HG02623 (cell line): ENCODE results near the gene SLC22A12.

Experiments used
- ATAC-seq: cut with Tn5 transposase; IDR thresholded peaks from one replicate; pipeline ENCODE4 v1.9.1; 2021; ENCODE audit warnings: moderate library complexity; ENCODE audit not compliant: unreplicated experiment

Gene SLC22A12

DNA sequence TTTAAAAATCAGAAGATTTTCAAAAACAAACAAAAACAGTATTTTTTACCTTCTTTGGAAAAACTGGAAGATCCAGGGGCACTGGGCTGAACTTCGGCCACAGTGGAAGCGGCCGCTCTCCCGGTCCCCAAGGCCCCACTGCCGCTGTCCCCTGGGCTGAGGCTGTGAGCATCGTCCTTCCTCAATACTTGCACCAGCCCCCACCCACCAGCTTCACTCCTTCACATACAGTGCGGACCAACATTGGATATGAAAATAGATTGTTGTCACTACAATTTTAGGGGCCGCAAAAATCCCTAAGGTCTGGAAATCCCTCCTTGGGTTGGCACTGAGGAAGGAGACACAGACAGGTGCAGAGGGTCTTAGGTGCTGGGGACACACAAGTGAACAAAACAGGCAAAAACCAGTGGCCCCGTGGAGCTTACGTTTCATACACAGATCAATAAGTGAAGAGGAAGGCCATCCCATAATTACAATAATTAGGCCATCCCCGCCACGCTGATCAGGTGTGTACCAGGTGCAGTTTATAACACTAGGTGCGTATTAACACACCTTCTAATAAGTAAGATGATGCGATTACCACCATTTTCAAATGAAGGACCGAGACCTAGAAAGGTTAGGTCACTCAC lies 28.2 kb upstream of the SLC22A12 start:
- no peak for ATAC-seq

DNA sequence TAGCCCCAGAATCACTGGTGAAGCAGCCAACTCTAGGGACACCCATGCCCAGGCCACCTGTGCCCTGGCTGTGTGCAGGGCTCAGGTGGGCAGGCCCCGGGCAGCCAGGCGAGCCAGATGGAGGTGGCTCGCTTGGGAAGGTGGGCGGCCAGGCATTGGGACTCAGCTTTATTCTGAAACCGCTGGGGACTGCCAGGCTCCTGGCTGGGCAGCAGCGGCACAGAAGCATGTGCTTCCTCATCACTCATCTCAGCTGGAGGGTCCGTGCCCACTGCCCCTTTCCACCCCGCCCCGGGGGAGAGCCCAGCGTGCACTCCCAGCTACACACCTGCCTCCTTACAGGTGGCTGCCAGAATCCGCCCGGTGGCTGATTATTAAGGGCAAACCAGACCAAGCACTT lies 27.1 kb upstream of the SLC22A12 start:
- no peak for ATAC-seq

DNA sequence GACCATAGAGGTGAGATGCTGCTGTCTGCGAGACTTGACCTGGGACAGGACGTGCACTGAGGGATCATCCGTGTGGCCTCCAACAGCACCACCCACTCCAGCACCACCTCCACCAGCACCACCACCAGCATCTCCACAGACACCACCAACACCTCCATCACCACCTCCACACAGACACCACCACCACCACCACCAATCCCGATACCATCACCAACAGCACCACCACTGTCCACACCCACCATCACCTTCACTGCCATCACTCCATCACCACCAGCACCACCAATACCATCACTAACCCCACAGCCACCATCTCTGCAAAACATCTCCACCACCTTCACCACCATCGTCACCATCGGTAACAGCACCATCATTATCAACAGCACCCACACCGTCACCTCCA lies 26.6 kb upstream of the SLC22A12 start:
- ATAC-seq, result no peak

DNA sequence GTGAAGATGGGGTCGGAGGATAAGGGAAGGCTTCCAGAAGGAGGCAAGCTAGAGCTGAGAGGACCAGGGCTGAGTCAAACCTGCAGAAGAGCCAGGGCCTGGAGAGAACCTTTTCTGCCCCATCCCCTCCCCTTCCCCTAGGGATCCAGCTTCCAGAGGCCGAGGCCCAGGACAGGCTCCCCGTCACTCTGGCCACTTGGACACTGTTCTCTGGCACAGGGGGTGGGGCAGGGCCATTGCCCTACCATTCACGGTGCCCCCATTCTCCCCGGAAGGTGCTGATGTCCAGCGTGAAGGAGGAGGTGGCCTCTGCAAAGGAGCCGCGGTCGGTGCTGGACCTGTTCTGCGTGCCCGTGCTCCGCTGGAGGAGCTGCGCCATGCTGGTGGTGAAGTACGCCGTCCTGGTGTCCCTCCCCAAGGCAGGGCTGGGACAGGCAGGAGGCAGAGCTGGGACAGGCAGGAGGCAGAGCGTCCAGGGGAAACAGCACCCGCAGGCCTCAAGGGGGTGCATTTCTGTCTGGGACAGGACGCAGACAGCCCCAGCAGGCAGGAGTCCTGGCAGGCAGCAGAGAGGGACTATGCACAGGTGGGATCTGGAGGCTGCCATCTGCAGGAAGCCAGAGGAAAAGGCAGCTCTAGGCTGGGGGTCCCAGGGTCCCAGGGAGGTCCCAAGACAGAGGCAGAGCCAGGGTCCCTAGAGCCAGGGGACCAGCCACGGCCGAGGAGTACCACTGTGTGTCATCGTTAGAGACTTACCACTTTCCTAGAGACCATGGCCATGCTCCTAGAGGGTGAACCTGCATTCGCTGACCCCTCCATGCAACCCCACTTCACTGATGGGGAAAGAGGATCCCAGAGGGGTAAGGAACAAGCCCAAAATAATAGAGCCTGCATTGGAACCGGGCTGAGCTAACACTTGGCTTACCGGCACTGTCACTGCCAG lies 25.8 kb upstream of the SLC22A12 start:
- no peak for ATAC-seq

DNA sequence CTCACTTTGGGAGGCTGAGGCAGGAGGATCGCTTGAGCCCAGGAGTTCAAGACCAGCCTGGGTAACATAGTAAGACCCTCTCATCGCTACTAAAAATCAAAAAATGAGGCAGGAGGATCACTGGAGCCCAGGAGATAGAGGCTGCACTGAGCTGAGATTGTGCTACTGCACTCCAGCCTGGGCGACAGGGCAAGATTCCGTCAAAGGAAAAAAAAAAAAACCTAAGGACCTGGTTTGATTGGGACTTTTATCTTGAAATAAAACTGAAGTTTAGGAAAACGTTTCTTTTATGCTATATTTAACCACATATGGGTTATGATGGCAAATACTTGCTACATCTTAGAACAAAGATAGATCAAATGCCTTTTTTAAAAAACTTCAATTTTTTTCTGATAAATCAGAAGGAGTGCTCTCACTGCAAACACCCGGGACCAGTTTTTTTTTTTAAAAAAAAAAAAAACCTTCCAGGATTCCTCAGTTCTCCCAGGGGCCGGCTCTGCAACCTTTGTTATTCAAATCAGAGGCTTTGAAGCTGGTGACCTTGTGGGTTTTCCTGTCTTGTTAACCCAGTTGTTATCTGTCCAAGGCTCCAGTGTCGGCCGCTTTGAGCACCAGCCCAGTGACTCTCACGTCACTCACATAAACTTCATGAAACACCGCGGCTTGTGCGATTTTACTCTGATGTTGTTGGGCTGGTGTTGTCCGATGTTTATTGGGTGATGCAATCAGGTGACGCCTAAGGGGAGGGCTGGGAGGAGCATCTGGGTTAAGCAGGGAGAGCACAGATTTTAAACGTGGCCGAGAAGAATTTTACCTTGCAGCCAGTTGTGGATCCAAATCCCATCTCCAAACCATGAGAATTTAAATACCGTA lies 24.7 kb upstream of the SLC22A12 start:
- no peak for ATAC-seq

DNA sequence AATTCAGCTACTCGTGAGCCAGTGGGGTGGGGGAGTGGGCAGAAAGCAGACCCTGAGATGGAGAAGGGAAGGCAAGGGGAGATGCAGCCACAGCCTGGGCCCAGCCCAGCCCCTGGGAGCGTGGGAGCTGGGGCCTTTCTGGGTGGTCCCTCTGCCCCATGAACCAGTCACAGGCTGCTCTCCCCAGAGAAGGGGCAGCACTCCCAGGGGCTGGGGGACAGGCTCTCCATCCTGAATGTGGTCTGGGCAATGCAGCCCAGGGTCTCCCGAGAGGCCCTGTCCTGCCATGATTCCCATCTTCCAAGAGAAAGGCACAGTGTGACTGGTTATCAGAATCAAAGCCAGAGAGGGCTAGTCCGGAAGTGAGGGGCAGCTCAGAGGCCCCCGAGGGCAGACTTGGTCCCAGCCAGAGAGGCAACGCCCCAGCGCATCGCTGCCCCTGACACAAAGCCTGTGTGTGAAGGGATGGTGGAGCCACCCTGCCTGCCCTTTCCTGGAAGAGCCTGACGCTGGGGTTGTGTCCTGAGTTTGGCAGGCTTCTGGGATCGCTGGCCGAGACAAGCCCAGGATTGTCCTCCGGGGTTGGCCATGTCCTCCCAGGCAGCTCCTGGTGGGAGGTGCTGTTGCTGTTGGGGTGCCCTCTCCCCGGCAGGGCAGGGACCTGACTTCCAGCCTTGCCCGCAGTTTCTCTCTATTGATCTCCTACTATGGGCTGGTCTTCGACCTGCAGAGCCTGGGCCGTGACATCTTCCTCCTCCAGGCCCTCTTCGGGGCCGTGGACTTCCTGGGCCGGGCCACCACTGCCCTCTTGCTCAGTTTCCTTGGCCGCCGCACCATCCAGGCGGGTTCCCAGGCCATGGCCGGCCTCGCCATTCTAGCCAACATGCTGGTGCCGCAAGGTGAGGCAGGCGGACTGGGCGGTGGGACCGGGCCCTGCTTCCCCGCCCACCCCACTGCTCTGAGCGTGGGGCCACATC lies 23.8 kb upstream of the SLC22A12 start:
- ATAC-seq, result no peak

DNA sequence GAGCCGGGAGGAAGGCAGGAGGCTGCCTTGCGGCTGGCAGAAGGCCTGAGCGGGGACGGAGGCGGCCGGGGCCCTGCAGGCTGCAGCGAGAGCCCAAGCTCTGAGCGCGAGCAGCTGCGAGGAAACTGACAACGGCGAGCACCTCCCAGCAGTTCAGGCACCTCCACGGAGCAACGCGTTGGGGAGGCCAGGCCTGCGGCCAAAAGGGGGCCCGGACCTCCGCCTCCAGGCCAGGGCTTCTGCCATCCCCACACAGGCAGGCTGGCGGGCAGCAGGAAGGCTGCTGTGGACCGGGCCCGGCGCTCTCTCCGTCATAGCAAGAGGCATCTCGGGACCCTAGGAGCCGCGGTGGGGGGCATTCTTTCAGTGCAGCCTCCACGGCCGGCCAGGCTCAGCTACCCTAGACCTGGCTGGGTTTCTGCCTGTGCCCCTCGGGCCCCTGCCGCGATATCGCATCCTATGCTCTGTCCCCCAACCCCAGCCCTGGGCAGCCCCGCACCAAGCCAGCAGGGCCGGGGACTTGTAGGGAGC lies 22.9 kb upstream of the SLC22A12 start:
- no peak for ATAC-seq

DNA sequence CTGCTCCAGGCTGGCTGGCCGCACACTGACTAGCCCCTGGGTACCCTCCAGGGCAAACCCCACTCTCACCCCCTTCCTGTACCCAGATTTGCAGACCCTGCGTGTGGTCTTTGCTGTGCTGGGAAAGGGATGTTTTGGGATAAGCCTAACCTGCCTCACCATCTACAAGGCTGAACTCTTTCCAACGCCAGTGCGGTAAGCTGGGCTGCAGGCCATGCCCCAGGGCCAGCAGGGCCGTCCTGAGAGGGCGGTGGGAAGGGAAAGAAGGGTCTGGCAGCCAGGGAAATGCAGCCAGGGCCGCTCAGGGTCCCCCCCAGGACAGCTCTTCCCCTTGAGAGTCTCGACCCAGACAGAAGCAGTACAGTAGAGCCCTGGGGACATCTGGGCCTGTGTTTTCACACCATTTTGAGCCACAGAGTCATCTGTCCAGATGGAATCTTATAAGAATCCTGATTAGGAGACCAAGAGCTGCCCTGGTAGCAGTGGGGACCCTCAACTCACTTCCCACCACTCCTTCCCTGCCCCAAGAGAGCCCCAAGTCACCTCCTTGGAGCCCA lies 22.4 kb upstream of the SLC22A12 start:
- no peak for ATAC-seq

DNA sequence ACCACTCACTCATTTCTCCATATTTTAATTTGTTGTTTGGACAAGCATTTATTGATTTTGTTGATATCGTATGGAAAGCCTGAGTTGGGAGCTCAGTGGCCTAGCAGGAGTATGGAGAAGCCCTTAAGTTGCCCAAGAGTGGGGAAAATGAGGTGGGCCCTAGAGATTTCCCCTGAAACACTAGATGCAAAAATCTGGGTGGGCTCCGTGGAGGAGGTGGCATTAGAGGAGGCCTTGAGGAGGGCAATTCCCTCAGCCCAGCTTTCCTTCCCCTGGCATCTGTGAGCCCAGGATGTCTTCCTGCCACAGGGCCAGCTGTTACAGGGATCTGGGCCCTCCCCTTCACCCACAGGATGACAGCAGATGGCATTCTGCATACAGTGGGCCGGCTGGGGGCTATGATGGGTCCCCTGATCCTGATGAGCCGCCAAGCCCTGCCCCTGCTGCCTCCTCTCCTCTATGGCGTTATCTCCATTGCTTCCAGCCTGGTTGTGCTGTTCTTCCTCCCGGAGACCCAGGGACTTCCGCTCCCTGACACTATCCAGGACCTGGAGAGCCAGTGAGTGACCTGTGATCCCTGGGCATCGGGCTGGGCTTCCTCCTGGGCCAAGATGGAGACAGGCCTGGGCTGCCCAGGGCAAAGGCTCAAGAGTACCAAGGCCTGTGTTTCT lies 21.6 kb upstream of the SLC22A12 start:
- ATAC-seq, result no peak

DNA sequence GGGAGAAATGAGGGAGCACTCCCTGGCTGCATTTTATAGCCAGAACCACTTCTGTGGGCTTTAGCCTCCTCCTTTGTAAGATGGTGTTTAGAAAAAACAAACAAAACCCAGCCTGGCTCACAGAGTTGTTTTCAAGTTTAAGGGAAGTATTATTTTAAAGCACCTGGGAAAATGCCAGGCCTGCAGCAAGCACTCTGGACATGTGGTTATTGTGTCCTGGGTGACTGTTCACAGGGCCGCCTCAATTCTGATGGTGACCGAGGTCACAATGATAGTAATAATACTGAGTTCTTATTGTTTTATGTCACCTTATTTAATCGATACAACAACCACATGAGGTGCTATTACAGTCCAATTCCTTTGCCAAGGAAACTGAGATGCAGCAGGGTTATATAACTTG lies 20.7 kb upstream of the SLC22A12 start:
- no peak for ATAC-seq

DNA sequence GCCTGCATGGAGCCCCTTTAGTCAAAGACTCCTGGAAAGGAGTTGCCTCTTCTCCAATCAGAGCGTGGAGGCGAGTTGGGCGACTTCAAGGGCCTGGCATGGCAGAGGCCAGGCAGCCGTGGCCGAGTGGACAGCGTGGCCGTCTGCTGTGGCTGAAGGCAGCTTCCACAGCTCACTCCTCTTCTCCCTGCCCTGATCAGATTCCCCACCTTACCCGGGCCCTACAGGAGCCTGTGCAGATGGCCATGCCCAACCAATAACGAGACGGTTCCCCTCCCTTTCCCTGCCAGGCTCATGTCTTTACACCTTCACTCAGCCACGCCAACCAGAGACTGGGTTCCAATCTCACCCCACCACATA lies 20.0 kb upstream of the SLC22A12 start:
- no peak for ATAC-seq

DNA sequence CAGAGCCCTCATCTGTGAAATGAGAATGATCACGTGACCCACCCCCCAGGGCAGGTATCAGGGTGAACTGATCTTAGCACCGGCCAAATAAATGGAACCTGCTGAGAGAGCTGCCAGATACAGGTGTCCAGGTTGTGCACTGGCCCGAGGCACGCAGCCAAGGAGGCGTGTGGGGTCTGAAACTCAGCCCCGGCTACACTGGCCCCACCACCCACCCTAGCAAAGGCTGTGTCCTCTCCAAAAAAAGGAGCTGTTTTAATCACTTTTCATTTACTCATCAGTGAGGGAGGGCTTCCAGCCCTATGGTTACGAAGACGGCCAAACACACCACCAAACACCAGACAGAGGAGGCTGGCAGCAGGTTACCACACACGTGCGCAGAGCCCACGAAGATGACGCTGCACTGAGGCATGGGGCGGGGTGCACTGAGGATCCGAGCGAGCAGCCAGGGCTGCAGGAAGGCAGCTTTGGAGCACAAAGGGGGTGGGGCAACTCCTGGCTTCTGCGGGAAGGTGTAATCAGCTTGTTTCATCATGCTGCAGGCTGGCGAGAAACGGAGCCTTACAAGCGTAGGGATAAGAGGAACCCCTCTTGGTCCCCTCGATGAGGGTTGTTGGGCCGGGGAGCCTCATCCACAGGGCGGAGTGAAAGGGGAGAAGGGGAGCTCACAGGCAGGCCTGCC lies 19.5 kb upstream of the SLC22A12 start:
- ATAC-seq, result no peak

DNA sequence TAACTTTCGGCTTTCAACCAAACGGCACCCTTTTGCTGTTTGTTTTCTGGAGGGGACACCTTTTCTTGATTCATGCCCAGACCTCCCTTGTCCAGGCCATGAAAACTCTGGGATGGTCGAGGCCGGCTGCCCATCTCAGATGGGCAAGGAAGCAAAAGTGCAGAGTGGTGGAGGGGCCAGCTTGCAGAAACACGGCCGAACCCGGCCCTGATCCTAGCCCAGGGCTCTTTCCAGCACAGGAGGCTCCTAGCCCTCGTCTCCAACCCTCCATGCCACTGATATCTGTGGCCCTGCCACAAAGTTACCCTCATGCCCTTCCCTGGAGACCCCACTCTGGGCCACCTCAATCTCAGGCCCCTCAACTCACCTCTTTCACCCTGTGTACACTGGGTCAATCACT lies 18.9 kb upstream of the SLC22A12 start:
- no peak for ATAC-seq

DNA sequence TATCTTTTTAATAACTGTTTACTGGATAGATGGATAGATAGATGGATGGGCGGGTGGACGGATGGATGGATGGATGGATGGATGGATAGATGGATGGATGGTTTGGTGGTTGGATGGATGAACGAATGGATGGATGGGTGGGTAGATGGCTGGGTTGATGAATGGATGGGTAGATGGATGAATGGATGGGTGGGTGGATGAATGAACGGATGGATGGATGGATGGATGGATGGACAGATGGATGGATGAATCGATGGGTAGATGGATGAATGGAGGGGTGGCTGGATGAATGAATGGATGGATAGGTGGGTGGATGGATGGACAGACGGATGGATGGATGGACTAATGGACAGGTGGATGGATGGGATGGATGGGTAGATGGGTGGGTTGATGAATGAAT lies 13.8 kb upstream of the SLC22A12 start:
- ATAC-seq, result no peak

DNA sequence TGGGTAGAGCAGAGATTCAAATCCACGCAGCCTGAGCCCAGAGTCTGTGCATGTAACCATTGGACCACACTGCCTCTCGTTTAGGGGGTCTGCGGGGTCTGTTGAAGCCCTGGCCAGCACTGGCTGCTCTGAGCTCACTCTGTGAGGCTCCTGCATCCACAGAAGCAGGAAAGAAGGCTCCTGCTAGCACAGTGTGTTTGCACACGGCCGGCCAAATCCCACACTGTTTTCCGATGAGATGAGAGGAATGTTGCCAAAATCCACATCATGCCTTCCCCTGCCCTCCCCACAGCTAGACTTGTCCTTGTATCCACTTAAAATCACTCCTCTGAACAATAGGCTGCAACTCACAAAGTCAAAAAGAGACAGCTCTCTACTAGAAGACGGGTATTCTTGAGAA lies 10.6 kb upstream of the SLC22A12 start:
- no peak for ATAC-seq

DNA sequence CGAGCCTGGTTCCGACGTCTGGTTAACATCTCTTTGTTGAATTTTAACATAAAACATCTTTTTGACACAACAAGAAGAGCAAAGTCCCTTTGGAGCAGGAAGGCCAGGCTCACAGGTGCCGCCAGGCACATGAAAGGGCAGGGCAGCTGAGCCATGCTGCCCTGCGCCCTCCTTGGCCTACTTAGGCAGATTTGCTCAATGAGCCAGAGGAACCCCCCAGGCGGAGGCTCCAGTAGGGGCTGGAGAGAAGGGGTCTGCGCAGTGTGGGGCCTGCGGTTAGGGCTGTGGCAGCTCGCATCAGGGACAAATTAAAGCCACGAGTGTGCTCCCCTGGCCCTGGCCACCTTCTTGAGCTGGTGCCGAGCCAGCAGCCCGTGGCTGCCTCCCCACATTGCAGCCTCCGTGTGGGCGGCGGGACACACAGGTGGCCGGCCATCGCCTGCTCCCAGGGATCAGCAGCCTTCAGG lies 9.9 kb upstream of the SLC22A12 start:
- no peak for ATAC-seq

DNA sequence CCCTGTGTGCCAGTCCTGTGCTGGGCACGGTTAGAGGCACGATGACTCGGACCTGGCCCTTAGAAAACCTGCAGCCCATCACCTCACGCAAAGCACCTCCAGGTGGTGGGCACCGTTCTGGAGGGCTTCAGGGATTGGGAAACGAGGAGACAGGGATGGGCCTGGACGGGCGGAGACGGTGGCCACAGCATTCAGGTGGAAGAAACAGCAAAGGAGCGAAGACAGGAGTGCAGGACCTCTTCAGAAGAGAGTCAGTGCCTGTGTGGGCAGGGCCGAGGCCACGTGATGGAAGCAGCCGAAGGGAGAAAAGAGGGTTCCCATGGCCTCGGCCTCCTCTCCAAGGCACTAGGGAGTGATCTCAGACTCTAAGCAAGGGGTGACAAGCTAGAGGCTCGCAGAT lies 8.1 kb upstream of the SLC22A12 start:
- ATAC-seq, result no peak
